Measurements from ENCODE around the gene STAT5B.

The STAT5B gene

DNA sequence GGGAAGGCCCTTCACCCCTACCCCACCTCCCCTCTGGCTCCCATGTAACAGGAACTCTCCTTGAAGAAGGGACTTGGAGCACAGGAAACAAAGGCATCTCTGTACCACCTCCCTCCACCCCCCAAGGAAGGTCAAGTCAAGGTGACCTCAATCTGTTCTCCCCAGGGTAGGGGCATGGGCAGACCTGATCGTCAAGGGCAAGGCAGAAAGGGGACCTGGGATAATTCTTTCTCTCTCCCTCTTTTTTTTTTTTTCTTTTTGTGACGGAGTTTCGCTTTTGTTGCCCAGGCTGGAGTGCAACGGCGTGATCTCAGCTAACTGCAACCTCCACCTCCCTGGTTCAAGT is 7.8 kb upstream of the STAT5B start:
- TF ChIP-seq, protein P1, sequence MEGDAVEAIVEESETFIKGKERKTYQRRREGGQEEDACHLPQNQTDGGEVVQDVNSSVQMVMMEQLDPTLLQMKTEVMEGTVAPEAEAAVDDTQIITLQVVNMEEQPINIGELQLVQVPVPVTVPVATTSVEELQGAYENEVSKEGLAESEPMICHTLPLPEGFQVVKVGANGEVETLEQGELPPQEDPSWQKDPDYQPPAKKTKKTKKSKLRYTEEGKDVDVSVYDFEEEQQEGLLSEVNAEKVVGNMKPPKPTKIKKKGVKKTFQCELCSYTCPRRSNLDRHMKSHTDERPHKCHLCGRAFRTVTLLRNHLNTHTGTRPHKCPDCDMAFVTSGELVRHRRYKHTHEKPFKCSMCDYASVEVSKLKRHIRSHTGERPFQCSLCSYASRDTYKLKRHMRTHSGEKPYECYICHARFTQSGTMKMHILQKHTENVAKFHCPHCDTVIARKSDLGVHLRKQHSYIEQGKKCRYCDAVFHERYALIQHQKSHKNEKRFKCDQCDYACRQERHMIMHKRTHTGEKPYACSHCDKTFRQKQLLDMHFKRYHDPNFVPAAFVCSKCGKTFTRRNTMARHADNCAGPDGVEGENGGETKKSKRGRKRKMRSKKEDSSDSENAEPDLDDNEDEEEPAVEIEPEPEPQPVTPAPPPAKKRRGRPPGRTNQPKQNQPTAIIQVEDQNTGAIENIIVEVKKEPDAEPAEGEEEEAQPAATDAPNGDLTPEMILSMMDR (IDR thresholded peaks at IDR 0.05): no peak
- H3K36me3 ChIP-seq: no peaks in the 10 kb centered on the region

DNA sequence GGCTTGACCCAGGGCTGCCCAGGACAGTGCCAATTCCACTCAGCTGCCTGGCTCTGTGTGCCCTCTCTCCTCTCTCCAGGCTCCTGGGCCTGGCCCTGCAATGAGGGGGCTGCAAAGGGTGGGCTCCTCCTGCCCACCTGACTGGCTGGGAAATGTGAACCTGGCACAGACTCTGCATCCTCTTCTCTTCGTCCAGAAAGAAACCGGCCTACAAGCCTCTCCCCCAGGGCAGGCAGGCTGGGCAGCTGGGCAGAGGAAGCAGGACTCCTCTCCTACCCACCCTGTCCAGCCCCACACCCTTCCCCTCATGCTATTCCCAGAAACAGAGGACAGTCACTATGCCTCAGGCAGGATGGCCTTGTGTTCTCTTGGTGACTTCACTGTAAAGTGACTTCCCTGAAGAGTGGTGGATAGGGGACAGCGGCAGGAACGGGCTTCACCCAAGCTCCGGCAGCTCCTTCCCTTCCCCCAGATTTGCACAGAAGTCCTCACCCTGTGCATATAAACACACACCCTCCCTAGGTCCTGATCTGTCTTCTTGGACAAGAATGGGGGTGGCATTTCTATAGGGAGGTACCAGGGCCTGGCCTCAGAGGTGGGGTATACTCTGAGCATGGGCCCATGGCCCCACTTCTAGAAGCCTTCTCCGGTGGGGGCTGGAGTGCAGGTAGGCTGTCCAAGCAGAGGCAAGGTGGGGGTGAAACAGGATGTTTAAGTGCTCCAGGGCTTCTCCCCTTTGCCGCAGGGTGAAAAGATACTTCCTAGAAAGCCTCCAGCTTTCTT is 7.2 kb upstream of the STAT5B start:
- Histone ChIP-seq H3K4me3 (ENCODE audit: low read depth in 1 of 2, low read length in 1 of 2) (no peak overlapping the region), H3K36me3 (no peaks in the 10 kb centered on the region), H3K4me1 (ENCODE audit: control insufficient read depth in 1 of 2, insufficient read depth in 1 of 2, low read depth in 1 of 2, low read length in 1 of 2) (peaks cover 23 to 27% of the 10 kb centered on the region in 2 experiments), H3K9me3 (no peaks in the 10 kb centered on the region), H3K27ac (no peak overlapping the region), H3K27me3 (no peaks in the 10 kb centered on the region)
- TF ChIP-seq, protein P1 (IDR thresholded peaks at IDR 0.05): no peak

More for the DNA sequence above, 7.8 kb upstream of the STAT5B start:
- no peaks in the 10 kb centered on the region for H3K9me3 ChIP-seq
- no peaks in the 10 kb centered on the region for H3K27me3 ChIP-seq
- H3K4me3 ChIP-seq (ENCODE audit: low read depth in 1 of 2, low read length in 1 of 2): no peak overlapping the region
- peaks cover 26 to 28% of the 10 kb centered on the region in 2 experiments for H3K4me1 ChIP-seq (ENCODE audit: control insufficient read depth in 1 of 2, insufficient read depth in 1 of 2, low read depth in 1 of 2, low read length in 1 of 2)
- no peak overlapping the region for H3K27ac ChIP-seq

DNA sequence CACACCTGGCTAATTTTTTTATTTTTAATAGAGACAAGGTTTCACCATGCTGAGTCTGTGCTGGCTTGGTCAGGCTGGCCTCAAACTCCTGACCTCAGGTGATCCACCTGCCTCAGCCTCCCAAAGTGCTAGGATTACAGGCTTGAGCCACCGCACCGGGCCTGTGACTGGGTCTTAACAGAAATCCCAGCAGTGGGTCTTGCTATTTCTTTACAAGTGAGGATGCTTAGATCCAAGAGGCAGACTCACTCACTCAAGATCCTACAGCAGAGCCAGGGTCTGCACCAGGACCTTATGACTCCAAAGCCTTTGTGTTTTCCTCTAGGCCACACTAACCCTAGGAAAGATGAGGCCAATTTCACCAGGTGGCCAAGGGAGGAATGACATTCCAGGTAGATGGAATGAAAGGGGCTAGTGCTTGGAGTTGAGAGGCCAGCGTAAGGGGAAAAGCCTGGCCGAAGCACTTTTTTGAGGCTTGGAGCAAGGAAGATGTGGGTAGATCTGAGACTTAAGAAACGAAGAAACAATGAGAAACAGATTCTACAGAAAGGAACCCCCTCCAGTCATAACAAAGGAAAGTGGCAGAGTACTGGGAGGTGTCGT is 6.4 kb upstream of the STAT5B start:
- peaks cover 20 to 22% of the 10 kb centered on the region in 2 experiments for H3K4me1 ChIP-seq (ENCODE audit: control insufficient read depth in 1 of 2, insufficient read depth in 1 of 2, low read depth in 1 of 2, low read length in 1 of 2)
- H3K4me3 ChIP-seq (ENCODE audit: low read depth in 1 of 2, low read length in 1 of 2): no peak overlapping the region
- no peaks in the 10 kb centered on the region for H3K9me3 ChIP-seq
- TF ChIP-seq, protein P1 (IDR thresholded peaks at IDR 0.05): no peak
- H3K27ac ChIP-seq: no peak overlapping the region
- no peaks in the 10 kb centered on the region for H3K27me3 ChIP-seq
- no peaks in the 10 kb centered on the region for H3K36me3 ChIP-seq

DNA sequence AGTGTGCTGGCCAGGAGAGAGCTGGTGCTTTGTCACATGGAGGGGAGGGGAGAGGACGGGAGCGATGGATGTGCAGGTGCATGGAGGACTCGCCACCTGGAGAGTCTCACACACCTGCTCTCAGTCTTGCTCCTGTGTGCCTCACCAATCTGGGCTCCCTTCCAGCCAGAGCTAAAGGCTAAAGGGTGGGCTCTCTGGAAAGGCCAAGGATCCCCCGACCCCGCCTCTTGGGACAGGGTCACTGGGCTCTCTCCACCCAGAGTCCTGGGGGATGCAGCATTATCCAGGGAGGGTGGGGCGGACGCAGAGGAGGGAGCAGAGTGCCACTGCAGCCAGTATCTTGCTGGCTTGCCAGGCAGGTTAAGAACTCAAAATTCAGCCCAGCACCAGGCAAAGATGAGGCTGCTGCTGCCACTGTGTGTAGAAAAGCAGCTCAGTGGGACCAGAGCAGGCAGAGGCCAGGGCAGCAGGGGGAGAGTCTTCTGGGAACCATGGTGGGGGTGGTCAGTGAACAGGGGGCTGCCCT is 5.4 kb upstream of the STAT5B start:
- Histone ChIP-seq H3K4me1 (ENCODE audit: control insufficient read depth in 1 of 2, insufficient read depth in 1 of 2, low read depth in 1 of 2, low read length in 1 of 2) (peaks cover 18 to 21% of the 10 kb centered on the region in 2 experiments), H3K4me3 (ENCODE audit: low read depth in 1 of 2, low read length in 1 of 2) (no peak overlapping the region), H3K27ac (no peak overlapping the region), H3K36me3 (no peaks in the 10 kb centered on the region), H3K9me3 (no peaks in the 10 kb centered on the region), H3K27me3 (no peaks in the 10 kb centered on the region)
- TF ChIP-seq, protein P1 (IDR thresholded peaks at IDR 0.05): no peak

DNA sequence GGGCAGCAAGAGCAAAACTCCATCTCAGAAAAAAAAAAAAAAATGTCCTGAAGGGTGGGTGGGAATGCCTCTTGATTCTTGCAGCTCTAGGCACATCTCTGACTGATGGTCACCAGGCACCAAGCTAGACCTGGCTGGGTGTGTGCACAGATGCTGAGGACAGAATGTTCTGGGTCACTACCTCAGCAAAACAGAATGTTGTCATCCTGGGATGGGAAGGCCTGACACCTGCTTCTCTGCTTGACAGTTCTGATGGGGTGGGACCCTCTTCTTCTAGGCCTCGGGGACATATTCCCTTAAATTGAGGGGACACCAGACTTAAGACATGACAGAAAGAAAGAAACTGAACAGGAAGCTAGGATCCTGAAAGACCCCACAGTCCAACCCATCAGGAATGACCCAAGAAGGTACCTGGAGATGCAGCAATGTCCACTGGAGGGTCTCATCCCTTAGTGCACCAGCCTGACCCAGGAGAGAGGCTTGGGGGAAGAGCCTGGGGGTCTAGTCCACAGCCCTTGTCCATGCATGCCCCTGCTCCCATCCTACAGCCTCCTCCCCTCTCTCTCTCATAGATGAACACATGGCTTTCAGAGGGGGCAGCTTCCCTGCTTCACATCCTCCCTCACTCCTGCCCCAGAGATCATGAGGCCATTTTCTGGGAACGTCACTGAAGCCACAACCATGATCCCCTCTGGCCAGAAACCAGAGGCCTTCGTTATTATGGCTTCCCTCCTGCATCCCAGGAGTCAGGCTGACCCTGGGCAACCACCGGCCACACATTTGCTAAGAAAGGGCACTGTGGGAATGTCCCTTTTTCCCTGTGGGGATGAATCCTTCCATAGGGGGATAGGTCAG is 3.8 kb upstream of the STAT5B start:
- Histone ChIP-seq H3K27me3 (no peaks in the 10 kb centered on the region), H3K27ac (no peak overlapping the region), H3K9me3 (no peaks in the 10 kb centered on the region), H3K4me1 (ENCODE audit: control insufficient read depth in 1 of 2, insufficient read depth in 1 of 2, low read depth in 1 of 2, low read length in 1 of 2) (peaks cover 7 to 12% of the 10 kb centered on the region in 2 experiments), H3K4me3 (ENCODE audit: low read depth in 1 of 2, low read length in 1 of 2) (no peak overlapping the region), H3K36me3 (no peaks in the 10 kb centered on the region)
- TF ChIP-seq, protein P1 (IDR thresholded peaks at IDR 0.05): no peak
